Measurements from ENCODE around the gene TNNT3.
"Not testable (repeated sequence)": the region's sequence is repeated elsewhere in the genome, so short reads cannot be mapped to it uniquely, and the experiment has no call there.

TNNT3 gene

GRCh38 chr11:1919391-1920127, at the start of gene TNNT3:
Gene TNNT3 (plus strand): TSS chr11:1919703. CDS start chr11:1922875, 3,172 bp downstream.
- no peak for DNase-seq
- in situ Hi-C loops (cut with HindIII; ENCODE audit: low pct_ligation_motif_present, low pct_unique_long_range_greater_than_20kb, low sequenced_read_pairs): no loop called here

GRCh38 chr11:1870326-1870696, 49.2 kb upstream of the TNNT3 start:
- in situ Hi-C loops (cut with HindIII; ENCODE audit: low pct_ligation_motif_present, low pct_unique_long_range_greater_than_20kb, low sequenced_read_pairs): no loop called here
- DNase-seq: no peak

- no peak for DNase-seq
- in situ Hi-C loops (cut with HindIII; ENCODE audit: low pct_ligation_motif_present, low pct_unique_long_range_greater_than_20kb, low sequenced_read_pairs): no loop called here
Observed at GRCh38 chr11:1870721-1871466, 48.6 kb upstream of the TNNT3 start.

GRCh38 chr11:1871531-1871930, 48.0 kb upstream of the TNNT3 start:
- in situ Hi-C loops (cut with HindIII; ENCODE audit: low pct_ligation_motif_present, low pct_unique_long_range_greater_than_20kb, low sequenced_read_pairs): no loop called here
- no peak for DNase-seq

- in situ Hi-C loops (cut with HindIII; ENCODE audit: low pct_ligation_motif_present, low pct_unique_long_range_greater_than_20kb, low sequenced_read_pairs): no loop called here
- no peak for DNase-seq
Observed at GRCh38 chr11:1872267-1872985, 47.1 kb upstream of the TNNT3 start.

GRCh38 chr11:1873048-1873812, 46.3 kb upstream of the TNNT3 start:
- DNase-seq: peak; percentile 38
- in situ Hi-C loops (cut with HindIII; ENCODE audit: low pct_ligation_motif_present, low pct_unique_long_range_greater_than_20kb, low sequenced_read_pairs): no loop called here

- in situ Hi-C loops (cut with HindIII; ENCODE audit: low pct_ligation_motif_present, low pct_unique_long_range_greater_than_20kb, low sequenced_read_pairs); DNase-seq: not testable (repeated sequence)
Observed at GRCh38 chr11:1873813-1874150, 45.7 kb upstream of the TNNT3 start.

- in situ Hi-C loops (cut with HindIII; ENCODE audit: low pct_ligation_motif_present, low pct_unique_long_range_greater_than_20kb, low sequenced_read_pairs); DNase-seq: not testable (repeated sequence)
Observed at GRCh38 chr11:1874441-1875092, 44.9 kb upstream of the TNNT3 start.

- in situ Hi-C loops (cut with HindIII; ENCODE audit: low pct_ligation_motif_present, low pct_unique_long_range_greater_than_20kb, low sequenced_read_pairs): no loop called here
- no peak for DNase-seq
Observed at GRCh38 chr11:1875093-1875850, 44.2 kb upstream of the TNNT3 start.

- in situ Hi-C loops (cut with HindIII; ENCODE audit: low pct_ligation_motif_present, low pct_unique_long_range_greater_than_20kb, low sequenced_read_pairs); DNase-seq: not testable (repeated sequence)
Observed at GRCh38 chr11:1875851-1876301, 43.6 kb upstream of the TNNT3 start.

GRCh38 chr11:1876361-1877063, 43.0 kb upstream of the TNNT3 start:
- DNase-seq: peak; percentile 10
- in situ Hi-C loops (cut with HindIII; ENCODE audit: low pct_ligation_motif_present, low pct_unique_long_range_greater_than_20kb, low sequenced_read_pairs): no loop called here

- DNase-seq: no peak
- in situ Hi-C loops (cut with HindIII; ENCODE audit: low pct_ligation_motif_present, low pct_unique_long_range_greater_than_20kb, low sequenced_read_pairs): no loop called here
Observed at GRCh38 chr11:1877211-1878136, 42.0 kb upstream of the TNNT3 start.

GRCh38 chr11:1878137-1879031, 41.1 kb upstream of the TNNT3 start:
- no peak for DNase-seq
- in situ Hi-C loops (cut with HindIII; ENCODE audit: low pct_ligation_motif_present, low pct_unique_long_range_greater_than_20kb, low sequenced_read_pairs): no loop called here

GRCh38 chr11:1879342-1879940, 40.1 kb upstream of the TNNT3 start:
- in situ Hi-C loops (cut with HindIII; ENCODE audit: low pct_ligation_motif_present, low pct_unique_long_range_greater_than_20kb, low sequenced_read_pairs): no loop called here
- no peak for DNase-seq
